Ishikawa (cell line): ENCODE measurements around the gene FMNL1.
A peak's percentile ranks its signal among the peaks of the same experiment; 100 is the strongest.

Experiments
- CEBPB ChIP-seq: IDR thresholded peaks from 2 replicates; pipeline ENCODE4 v1.6.1; 2012
- CREB1 ChIP-seq: IDR thresholded peaks from 2 replicates; pipeline ENCODE4 v1.6.1; 2012; ENCODE audit warnings: low read depth
- EGR1 ChIP-seq: IDR thresholded peaks from 2 replicates; pipeline ENCODE4 v1.6.1; 2012
- EP300 ChIP-seq: IDR thresholded peaks from 2 replicates; pipeline ENCODE4 v1.6.1; 2012; ENCODE audit warnings: borderline replicate concordance
- FOXM1 ChIP-seq: IDR thresholded peaks from 2 replicates; pipeline ENCODE4 v1.6.1; 2012; ENCODE audit warnings: low read depth, borderline replicate concordance
- NFIC ChIP-seq: IDR thresholded peaks from 2 replicates; pipeline ENCODE4 v1.6.1; 2012
- RAD21 ChIP-seq: IDR thresholded peaks from 2 replicates; pipeline ENCODE4 v1.6.1; 2012; ENCODE audit warnings: low read depth
- TAF1 ChIP-seq: IDR thresholded peaks from 2 replicates; pipeline ENCODE4 v1.6.1; 2012; ENCODE audit warnings: low read depth, mild to moderate bottlenecking
- TCF12 ChIP-seq: IDR thresholded peaks from 2 replicates; pipeline ENCODE4 v1.6.1; 2012; ENCODE audit warnings: low read depth
- TEAD4 ChIP-seq: IDR thresholded peaks from 2 replicates; pipeline ENCODE4 v1.6.1; 2012
- YY1 ChIP-seq: IDR thresholded peaks from 2 replicates; pipeline ENCODE4 v1.6.1; 2012; ENCODE audit warnings: low read depth
- ZBTB7A ChIP-seq: IDR thresholded peaks from 2 replicates; pipeline ENCODE4 v1.6.1; 2012; ENCODE audit warnings: low read depth
- TF ChIP-seq, protein P1 (sequence below): IDR thresholded peaks from 2 replicates; pipeline ENCODE4 v1.6.1; 2012
- TF ChIP-seq, protein P2 (sequence below): IDR thresholded peaks from 2 replicates; pipeline ENCODE4 v1.6.1; 2012; ENCODE audit warnings: low read depth, mild to moderate bottlenecking
- TF ChIP-seq, protein P3 (sequence below): IDR thresholded peaks from 2 replicates; pipeline ENCODE4 v1.6.1; 2012

Gene FMNL1

DNA sequence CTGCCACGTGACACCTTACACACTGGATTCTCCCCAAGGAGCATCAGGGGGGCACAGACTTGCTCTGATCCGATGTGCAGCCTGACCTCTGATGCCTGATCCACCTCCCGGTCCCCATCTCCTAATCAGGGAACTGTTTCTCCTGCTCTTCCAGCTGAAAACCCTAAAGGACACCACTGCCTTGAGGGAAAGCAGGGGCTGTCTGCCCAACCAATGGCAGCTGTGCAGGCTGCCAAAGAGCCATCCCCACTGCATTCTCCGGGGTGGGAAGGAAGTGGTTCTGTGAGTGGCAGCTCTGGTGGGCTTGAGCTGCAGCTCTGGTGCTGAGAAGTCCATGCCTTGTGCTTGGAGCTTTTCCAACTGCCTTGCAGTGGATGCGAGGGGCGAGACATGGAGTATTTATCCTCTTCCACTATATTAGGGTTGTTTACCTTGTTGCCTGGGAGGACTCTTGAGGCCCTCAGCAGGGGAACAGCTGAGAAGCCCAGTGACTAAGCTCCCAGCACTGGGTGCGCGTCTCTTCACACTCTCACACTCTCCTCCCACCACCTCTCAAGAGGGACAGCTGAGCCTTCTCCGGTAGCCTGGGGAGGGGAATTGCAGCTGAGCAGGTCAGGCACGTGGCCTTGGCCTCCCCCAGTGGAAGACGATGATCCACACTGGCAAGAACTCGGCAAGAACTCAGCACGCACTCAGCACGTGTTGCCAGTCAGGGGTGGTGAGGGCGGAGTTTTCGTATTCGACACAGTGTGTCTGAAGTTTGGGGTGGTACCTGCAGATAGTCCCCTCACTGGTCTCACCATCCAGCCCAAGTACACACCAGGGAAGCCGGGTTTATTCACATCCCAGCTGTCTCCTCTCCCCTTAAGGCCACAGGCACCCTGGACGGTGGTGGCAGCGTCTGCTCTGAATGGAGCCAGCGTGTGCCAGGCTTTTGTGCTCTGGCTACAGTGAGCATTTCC lies 61.3 kb downstream of the FMNL1 start:
- TF ChIP-seq, protein P1, sequence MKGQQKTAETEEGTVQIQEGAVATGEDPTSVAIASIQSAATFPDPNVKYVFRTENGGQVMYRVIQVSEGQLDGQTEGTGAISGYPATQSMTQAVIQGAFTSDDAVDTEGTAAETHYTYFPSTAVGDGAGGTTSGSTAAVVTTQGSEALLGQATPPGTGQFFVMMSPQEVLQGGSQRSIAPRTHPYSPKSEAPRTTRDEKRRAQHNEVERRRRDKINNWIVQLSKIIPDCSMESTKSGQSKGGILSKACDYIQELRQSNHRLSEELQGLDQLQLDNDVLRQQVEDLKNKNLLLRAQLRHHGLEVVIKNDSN = no peak
- TF ChIP-seq, protein P2, sequence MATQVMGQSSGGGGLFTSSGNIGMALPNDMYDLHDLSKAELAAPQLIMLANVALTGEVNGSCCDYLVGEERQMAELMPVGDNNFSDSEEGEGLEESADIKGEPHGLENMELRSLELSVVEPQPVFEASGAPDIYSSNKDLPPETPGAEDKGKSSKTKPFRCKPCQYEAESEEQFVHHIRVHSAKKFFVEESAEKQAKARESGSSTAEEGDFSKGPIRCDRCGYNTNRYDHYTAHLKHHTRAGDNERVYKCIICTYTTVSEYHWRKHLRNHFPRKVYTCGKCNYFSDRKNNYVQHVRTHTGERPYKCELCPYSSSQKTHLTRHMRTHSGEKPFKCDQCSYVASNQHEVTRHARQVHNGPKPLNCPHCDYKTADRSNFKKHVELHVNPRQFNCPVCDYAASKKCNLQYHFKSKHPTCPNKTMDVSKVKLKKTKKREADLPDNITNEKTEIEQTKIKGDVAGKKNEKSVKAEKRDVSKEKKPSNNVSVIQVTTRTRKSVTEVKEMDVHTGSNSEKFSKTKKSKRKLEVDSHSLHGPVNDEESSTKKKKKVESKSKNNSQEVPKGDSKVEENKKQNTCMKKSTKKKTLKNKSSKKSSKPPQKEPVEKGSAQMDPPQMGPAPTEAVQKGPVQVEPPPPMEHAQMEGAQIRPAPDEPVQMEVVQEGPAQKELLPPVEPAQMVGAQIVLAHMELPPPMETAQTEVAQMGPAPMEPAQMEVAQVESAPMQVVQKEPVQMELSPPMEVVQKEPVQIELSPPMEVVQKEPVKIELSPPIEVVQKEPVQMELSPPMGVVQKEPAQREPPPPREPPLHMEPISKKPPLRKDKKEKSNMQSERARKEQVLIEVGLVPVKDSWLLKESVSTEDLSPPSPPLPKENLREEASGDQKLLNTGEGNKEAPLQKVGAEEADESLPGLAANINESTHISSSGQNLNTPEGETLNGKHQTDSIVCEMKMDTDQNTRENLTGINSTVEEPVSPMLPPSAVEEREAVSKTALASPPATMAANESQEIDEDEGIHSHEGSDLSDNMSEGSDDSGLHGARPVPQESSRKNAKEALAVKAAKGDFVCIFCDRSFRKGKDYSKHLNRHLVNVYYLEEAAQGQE = no peak
- TF ChIP-seq CREB1 (no peak), TAF1 (no peak), YY1 (no peak)

DNA sequence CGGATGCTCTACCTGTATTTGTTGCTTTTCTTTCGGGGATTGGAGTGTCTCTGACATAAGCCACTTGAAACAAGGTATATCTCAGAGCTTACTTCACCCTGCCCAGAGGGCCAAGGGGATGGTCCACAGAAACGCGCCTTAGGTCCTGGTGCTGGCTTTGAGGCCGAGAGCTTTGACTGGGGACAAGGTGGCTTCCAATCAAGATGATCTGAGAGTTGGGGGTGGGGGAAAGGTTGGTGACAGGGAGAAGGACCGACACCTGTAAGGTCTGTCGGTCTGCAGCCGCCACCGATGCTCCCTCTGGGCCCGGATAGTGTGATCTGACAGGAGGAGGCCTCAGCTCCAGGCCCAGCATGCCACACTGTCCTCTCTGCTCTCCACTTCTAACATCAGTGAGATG lies 62.0 kb downstream of the FMNL1 start:
- TF ChIP-seq ZBTB7A = no peak
- no peak for TF ChIP-seq RAD21
- no peak for TF ChIP-seq TEAD4
- no peak for TF ChIP-seq EP300
- TF ChIP-seq, protein P2 = no peak
- no peak for TF ChIP-seq CEBPB
- TF ChIP-seq NFIC = no peak
- no peak for TF ChIP-seq YY1
- TF ChIP-seq, protein P3, sequence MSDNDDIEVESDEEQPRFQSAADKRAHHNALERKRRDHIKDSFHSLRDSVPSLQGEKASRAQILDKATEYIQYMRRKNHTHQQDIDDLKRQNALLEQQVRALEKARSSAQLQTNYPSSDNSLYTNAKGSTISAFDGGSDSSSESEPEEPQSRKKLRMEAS = no peak
- no peak for TF ChIP-seq EGR1
- TF ChIP-seq CREB1 = no peak
- TF ChIP-seq TAF1 = no peak
- no peak for TF ChIP-seq FOXM1
- TF ChIP-seq TCF12 = no peak
- TF ChIP-seq, protein P1 = no peak

DNA sequence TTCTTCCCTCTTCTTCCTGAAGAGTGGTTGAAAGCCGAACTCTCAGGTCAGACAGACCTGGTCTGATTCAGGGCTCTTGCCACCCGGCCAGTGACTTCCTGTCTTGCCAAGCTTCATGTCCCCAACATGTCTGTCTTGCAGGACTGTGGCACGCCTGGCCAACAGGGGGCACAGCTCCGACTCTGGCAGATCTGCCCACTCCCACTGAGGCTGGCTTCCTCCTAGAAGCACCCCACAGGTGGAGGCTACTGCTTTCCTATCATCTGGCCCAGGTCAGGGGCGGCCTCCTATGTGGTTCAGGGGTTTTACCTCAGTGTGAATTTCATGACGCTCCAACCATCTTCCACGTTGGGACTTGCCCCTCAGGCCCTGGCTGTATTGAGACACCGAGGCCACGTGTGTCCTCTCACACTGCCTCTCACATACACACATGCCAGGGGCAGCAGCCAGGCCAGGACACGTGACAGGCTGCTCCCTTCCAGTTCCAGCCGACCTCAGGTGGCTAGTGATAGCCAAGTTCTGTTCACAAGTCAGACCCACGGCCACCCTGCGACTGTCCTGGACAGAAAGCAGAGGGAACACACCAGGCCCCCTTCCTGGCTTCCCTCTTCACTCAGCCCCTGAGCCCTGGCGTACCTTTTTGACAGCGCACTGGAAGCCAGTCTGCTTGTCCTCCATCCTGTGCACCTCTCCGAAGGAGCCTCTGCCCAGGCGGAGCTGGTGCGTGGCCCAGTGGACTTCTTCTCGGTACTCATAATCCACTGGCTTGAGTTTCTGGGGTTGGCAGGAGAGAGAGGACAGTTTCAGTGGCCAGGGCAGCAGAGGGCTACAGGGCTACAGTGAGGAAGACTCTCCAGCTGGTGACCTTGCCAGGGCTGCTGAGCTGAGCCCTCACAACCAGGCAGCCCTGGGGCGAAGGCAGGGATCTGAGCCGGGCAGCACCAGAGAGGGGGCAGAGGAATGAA lies 62.8 kb downstream of the FMNL1 start:
- TF ChIP-seq FOXM1 (no peak), RAD21 (peak; percentile 17; the same call in 1 of the 2 replicates)

DNA sequence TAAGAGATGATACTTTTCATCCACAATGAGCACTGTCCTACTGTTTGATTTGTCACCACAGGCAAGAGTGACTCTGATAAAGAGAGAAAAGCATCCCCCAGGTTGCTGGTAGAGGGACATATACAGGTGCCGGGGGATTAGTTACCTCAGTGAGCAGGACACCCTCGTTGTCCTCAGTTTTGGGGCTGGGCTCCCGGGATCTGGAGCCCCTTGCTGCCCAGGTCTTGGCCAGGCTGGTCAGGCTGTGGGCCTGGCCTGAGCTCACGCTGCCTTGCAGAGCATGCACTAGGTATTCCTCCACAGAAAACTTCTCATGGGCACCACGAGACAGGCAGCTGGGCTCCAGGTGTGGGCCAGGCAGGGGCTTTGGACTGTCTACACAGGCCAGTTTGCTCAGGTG lies 64.6 kb downstream of the FMNL1 start:
- no peak for TF ChIP-seq CEBPB
- no peak for TF ChIP-seq YY1
- no peak for TF ChIP-seq EP300
- no peak for TF ChIP-seq NFIC
- TF ChIP-seq, protein P2 = no peak
